Activated CD4-positive, alpha-beta memory T cell treated with anti-CD3 and anti-CD28 coated beads for 36 hours (primary cell): ENCODE measurements around the gene OR51A7. TPM values are rescaled to one million over a fixed set of nuclear protein-coding genes. Genes with fewer than 3 reads are reported as not detected.
"Not testable (repeated sequence)": the region's sequence is repeated elsewhere in the genome, so short reads cannot be mapped to it uniquely, and the experiment has no call there.

Source experiments
- CTCF ChIA-PET: fragments of 350-600 bp; sonication (Branson Sonifier 250); formaldehyde crosslinking; loops from one replicate; lab custom pipeline; 2021; ENCODE audit warnings: antibody characterized with exemption, inconsistent platforms; lab: Charles Lee
- POLR2A ChIA-PET: fragments of 350-600 bp; sonication (Branson Sonifier 250); formaldehyde crosslinking; loops from one replicate; lab custom pipeline; 2021; ENCODE audit warnings: antibody characterized with exemption; lab: Charles Lee
- DNase-seq: peaks from one replicate; pipeline ENCODE4 v3.0.0-alpha.2; 2020
- H3K27ac Mint-ChIP-seq: one replicate; pipeline ENCODE4 v1.8.0; 2021; ENCODE audit warnings: mixed read lengths
- H3K27me3 Mint-ChIP-seq: one replicate; pipeline ENCODE4 v1.8.0; 2021; ENCODE audit warnings: mixed read lengths
- H3K36me3 Mint-ChIP-seq: one replicate; pipeline ENCODE4 v1.8.0; 2021; ENCODE audit warnings: mixed read lengths
- H3K4me1 Mint-ChIP-seq: one replicate; pipeline ENCODE4 v1.8.0; 2021; ENCODE audit warnings: low read depth, mixed read lengths
- H3K4me3 Mint-ChIP-seq: one replicate; pipeline ENCODE4 v1.8.0; 2021; ENCODE audit warnings: mild to moderate bottlenecking, mixed read lengths
- H3K9me3 Mint-ChIP-seq: one replicate; pipeline ENCODE4 v1.8.0; 2021; ENCODE audit warnings: mixed read lengths
- intact Hi-C: fragments of 100-400 bp; cut with micrococcal nuclease; formaldehyde crosslinking; loops from one replicate; pipeline ENCODE4 v1.15.1; 2023
- total RNA-seq, 2 experiments: library from RNA; stranded (reverse); gene quantifications; one replicate each; pipeline ENCODE4 v1.2.3, GENCODE V29; 2021

The OR51A7 gene, protein sequence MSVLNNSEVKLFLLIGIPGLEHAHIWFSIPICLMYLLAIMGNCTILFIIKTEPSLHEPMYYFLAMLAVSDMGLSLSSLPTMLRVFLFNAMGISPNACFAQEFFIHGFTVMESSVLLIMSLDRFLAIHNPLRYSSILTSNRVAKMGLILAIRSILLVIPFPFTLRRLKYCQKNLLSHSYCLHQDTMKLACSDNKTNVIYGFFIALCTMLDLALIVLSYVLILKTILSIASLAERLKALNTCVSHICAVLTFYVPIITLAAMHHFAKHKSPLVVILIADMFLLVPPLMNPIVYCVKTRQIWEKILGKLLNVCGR
- not detected for total RNA-seq

DNA sequence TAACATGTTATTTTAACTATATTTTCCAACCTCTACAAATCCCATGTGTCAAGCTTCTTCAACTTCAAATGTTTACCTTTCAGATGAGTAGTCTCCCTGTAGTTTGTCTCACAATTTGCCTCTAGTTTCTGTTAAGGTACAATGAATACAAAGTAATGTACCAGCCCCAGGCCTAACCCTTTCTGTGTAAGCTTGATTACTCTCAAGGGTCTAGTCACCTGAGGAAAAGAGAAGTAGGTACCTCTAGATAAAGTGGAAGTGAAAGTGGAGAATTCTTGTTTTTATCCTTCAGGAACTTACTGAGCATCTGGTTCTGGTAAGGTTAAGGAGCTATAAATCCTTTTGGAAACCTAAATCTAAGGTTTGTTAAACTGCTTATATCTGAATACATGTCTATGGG lies at the start of gene OR51A7:
Gene OR51A7, plus strand, starts transcription at position 300 of the 400 bp plus-strand sequence. CDS start 3,587 bp downstream, outside the sequence.
- no peaks in the 10 kb centered on the region for H3K9me3 Mint-ChIP-seq
- H3K4me3 Mint-ChIP-seq = no peak within 1 kb of the TSS
- no peaks in the 10 kb centered on the region for H3K36me3 Mint-ChIP-seq
- intact Hi-C loops = no loop called here
- DNase-seq = no peak
- no peak within 1 kb of the TSS for H3K27ac Mint-ChIP-seq
- ChIA-PET POLR2A (no interaction called here), CTCF (no interaction called here)
- no peaks in the 10 kb centered on the region for H3K4me1 Mint-ChIP-seq
- no peaks in the 10 kb centered on the region for H3K27me3 Mint-ChIP-seq

DNA sequence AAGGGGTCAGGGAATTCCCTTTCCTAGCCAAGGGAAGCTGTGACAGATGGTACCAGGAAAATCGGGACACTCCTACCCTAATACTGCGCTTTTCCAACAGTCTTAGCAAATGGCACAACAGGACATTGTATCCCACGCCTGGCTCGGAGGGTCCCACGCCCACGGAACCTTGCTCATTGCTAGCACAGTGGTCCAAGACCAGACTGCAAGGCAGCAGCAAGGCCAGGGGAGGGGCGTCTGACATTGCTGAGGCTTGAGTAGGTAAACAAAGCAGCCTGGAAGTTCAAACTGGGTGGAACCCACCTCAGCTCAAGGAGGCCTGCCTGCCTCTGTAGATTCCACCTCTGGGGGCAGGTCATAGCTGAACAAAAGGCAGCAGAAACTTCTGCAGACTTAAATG lies 49.3 kb upstream of the OR51A7 start:
- DNase-seq, POLR2A ChIA-PET, H3K4me1 Mint-ChIP-seq, H3K27ac Mint-ChIP-seq, intact Hi-C loops, CTCF ChIA-PET, H3K9me3 Mint-ChIP-seq, H3K4me3 Mint-ChIP-seq, H3K36me3 Mint-ChIP-seq, H3K27me3 Mint-ChIP-seq: not testable (repeated sequence)

DNA sequence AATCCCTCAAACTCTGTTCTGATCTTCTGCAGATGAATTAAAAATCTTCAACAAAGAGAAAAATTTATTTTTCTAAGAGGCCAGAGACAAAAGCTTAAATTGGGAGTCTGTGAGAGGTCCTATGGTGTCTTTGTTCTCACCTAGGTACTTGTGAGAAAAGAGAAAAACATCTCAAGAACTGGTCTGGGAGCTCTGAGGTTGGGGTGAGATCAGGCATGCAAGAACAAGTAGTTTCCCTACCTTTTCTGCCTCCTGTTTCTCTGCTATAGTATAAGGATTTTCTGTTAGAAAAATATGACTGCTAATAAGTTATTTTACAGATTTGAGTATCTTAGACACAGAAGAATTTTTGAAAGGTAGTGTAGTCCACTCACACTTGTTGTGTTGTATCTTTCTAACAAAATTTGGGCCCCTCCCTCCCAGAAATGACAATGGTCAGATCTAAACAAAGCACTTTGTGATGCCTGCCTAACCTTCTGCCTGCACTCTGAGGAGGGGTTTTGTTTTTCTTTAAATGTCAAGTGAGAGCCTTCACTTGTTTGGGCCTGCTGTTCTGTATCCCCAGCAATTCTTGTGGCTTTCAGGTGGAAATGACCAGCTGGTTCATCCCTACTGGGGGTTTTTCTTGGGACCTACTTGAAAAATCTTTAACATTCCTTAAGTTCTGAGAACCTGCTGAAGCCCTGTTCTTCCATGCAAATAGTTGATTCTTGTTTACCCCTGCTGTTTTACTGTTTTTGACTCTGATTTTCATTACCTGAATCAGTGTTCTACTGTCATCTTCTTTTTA lies 40.9 kb upstream of the OR51A7 start:
- Mint-ChIP-seq H3K4me1 (no peaks in the 10 kb centered on the region), H3K27me3 (no peaks in the 10 kb centered on the region), H3K36me3 (no peaks in the 10 kb centered on the region), H3K27ac (no peak overlapping the region), H3K4me3 (no peak overlapping the region), H3K9me3 (no peaks in the 10 kb centered on the region)
- no peak for DNase-seq
- ChIA-PET POLR2A (no interaction called here), CTCF (no interaction called here)
- intact Hi-C loops = no loop called here

DNA sequence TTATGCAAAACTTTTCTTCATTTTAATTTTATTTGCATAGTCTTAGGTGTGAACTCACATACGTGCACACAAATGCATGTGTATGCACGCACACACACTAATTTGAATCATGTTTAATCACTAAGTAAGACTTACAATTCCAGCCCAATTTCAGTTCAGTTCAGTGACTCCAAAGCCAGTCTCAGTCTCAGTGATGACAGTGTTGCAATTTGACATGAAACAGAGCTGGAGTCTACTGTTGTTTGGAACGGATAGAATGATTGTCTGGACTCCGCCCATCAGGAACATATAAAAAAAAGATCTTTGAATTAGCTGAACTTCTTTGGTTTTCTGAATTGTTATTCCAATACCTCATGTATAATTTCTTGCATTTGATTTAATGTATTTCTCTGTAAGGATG lies 39.7 kb upstream of the OR51A7 start:
- DNase-seq = no peak
- no peak overlapping the region for H3K4me3 Mint-ChIP-seq
- no peaks in the 10 kb centered on the region for H3K4me1 Mint-ChIP-seq
- POLR2A ChIA-PET = no interaction called here
- H3K9me3 Mint-ChIP-seq = no peaks in the 10 kb centered on the region
- CTCF ChIA-PET = no interaction called here
- no peaks in the 10 kb centered on the region for H3K36me3 Mint-ChIP-seq
- no peak overlapping the region for H3K27ac Mint-ChIP-seq
- no peaks in the 10 kb centered on the region for H3K27me3 Mint-ChIP-seq
- intact Hi-C loops = no loop called here

DNA sequence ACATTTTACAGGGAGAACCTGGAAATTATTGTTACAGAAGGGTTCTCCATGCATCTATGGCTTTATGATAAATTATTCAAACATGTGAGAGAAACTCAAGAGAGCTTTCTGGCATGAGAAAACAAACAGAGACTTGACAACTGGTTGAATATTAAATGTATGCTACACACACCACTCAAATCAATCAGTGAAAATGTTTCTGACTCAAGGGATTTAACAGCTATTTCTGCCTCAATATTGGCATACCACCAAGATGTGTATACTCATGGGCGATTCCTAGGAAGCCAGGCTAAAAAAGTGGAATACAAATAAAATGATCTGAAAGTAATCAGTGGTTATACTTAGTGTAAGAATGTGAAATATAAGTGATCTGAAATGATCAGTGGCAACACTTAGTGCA lies 37.7 kb upstream of the OR51A7 start:
- ChIA-PET POLR2A (interaction anchor here (0.8 kb wide), 1 partner anchor 441 kb away, joined by 3 read pairs; no protein-coding TSS in a partner anchor), CTCF (no interaction called here)
- Mint-ChIP-seq H3K27me3 (no peaks in the 10 kb centered on the region), H3K9me3 (no peaks in the 10 kb centered on the region), H3K27ac (no peak overlapping the region), H3K4me3 (no peak overlapping the region), H3K4me1 (no peaks in the 10 kb centered on the region), H3K36me3 (no peaks in the 10 kb centered on the region)
- DNase-seq = no peak
- intact Hi-C loops = no loop called here

DNA sequence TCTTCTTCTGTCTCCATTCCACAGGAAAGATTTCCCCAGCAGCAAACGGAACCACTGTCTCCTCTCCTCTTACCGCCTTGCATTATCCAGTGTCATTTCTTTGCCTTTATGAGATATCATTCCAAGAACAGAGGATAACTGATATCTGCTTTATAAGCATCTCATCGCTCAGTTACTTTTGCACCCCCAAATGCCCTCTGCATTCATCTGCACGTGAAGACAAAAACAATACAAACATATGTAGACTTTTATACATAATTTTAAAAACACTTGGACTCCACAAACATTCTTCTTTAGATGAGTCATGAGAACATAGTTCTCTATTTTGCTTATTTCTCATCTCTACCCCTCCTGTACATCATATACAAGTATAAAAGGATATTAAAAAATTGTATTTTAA lies 22.4 kb upstream of the OR51A7 start:
- intact Hi-C loops = no loop called here
- DNase-seq = no peak
- Mint-ChIP-seq H3K27ac (no peak overlapping the region), H3K36me3 (no peaks in the 10 kb centered on the region), H3K9me3 (no peaks in the 10 kb centered on the region), H3K27me3 (no peaks in the 10 kb centered on the region), H3K4me1 (no peaks in the 10 kb centered on the region), H3K4me3 (no peak overlapping the region)
- POLR2A ChIA-PET = no interaction called here
- CTCF ChIA-PET = no interaction called here

DNA sequence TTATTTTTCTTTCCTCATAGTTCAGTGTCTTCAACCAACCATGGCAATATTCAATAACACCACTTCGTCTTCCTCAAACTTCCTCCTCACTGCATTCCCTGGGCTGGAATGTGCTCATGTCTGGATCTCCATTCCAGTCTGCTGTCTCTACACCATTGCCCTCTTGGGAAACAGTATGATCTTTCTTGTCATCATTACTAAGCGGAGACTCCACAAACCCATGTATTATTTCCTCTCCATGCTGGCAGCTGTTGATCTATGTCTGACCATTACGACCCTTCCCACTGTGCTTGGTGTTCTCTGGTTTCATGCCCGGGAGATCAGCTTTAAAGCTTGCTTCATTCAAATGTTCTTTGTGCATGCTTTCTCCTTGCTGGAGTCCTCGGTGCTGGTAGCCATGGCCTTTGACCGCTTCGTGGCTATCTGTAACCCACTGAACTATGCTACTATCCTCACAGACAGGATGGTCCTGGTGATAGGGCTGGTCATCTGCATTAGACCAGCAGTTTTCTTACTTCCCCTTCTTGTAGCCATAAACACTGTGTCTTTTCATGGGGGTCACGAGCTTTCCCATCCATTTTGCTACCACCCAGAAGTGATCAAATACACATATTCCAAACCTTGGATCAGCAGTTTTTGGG lies 21.6 kb upstream of the OR51A7 start, which contains the start of gene OR51T1:
Gene OR51T1, plus strand, starts transcription at position 41 of the 641 bp plus-strand sequence. Its CDS starts 0 bp downstream, at position 41.
- no peak for DNase-seq
- POLR2A ChIA-PET = interaction anchor here (0.6 kb wide), 1 partner anchor 227 kb away, joined by 3 read pairs; no protein-coding TSS in a partner anchor
- no peaks in the 10 kb centered on the region for H3K27me3 Mint-ChIP-seq
- no peaks in the 10 kb centered on the region for H3K9me3 Mint-ChIP-seq
- no peaks in the 10 kb centered on the region for H3K36me3 Mint-ChIP-seq
- CTCF ChIA-PET = no interaction called here
- H3K4me3 Mint-ChIP-seq = no peak within 1 kb of the TSS
- no peaks in the 10 kb centered on the region for H3K4me1 Mint-ChIP-seq
- no peak within 1 kb of the TSS for H3K27ac Mint-ChIP-seq
- intact Hi-C loops = no loop called here

DNA sequence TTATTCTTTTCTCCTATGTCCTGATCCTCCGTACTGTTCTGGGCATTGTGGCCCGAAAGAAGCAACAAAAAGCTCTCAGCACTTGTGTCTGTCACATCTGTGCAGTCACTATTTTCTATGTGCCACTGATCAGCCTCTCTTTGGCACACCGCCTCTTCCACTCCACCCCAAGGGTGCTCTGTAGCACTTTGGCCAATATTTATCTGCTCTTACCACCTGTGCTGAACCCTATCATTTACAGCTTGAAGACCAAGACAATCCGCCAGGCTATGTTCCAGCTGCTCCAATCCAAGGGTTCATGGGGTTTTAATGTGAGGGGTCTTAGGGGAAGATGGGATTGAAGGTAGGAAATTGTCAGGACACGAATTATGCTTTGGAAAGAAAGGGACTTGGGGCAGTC lies 21.0 kb upstream of the OR51A7 start:
- Mint-ChIP-seq H3K4me1 (no peaks in the 10 kb centered on the region), H3K36me3 (no peaks in the 10 kb centered on the region), H3K9me3 (no peaks in the 10 kb centered on the region), H3K27me3 (no peaks in the 10 kb centered on the region), H3K4me3 (no peak overlapping the region), H3K27ac (no peak overlapping the region)
- no peak for DNase-seq
- CTCF ChIA-PET = no interaction called here
- intact Hi-C loops = no loop called here
- POLR2A ChIA-PET = interaction anchor here (0.6 kb wide), 1 partner anchor 226 kb away, joined by 3 read pairs; no protein-coding TSS in a partner anchor

- no peak overlapping the region for H3K27ac Mint-ChIP-seq
- no peak overlapping the region for H3K4me3 Mint-ChIP-seq
- DNase-seq = no peak
- no peaks in the 10 kb centered on the region for H3K27me3 Mint-ChIP-seq
- no peaks in the 10 kb centered on the region for H3K36me3 Mint-ChIP-seq
- ChIA-PET CTCF (no interaction called here), POLR2A (no interaction called here)
- no peaks in the 10 kb centered on the region for H3K9me3 Mint-ChIP-seq
- intact Hi-C loops = no loop called here
- no peaks in the 10 kb centered on the region for H3K4me1 Mint-ChIP-seq
Observed at GRCh38 chr11:4884361-4884760, 19.2 kb upstream of the OR51A7 start.

GRCh38 chr11:4886186-4886585 lies 17.4 kb upstream of the OR51A7 start:
- H3K9me3 Mint-ChIP-seq = no peaks in the 10 kb centered on the region

DNA sequence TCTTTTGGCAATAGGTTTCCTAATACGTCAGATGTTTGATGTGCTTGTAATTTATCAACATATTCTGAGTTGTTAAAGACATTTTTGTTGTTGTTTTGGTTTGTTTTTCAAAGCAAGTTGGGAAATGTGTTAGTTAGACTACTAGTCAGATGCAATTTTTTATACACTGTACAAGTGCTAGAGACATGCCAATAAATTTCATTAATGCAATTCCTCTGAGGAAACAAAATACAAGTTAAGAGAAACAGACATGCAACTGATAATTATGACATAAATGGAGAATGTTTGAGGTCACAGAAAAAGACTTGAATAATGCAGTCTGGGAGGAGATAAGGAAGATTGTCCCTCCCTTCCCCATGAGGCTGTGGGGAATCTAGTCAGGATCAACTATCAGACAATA lies 16.0 kb upstream of the OR51A7 start:
- DNase-seq = no peak
- Mint-ChIP-seq H3K9me3 (no peaks in the 10 kb centered on the region), H3K36me3 (no peaks in the 10 kb centered on the region), H3K4me1 (no peaks in the 10 kb centered on the region), H3K27me3 (no peaks in the 10 kb centered on the region), H3K4me3 (no peak overlapping the region), H3K27ac (no peak overlapping the region)
- intact Hi-C loops = no loop called here
- ChIA-PET POLR2A (no interaction called here), CTCF (no interaction called here)

More at GRCh38 chr11:4886186-4886585, 17.4 kb upstream of the OR51A7 start:
- Mint-ChIP-seq H3K36me3 (no peaks in the 10 kb centered on the region), H3K4me3 (no peak overlapping the region), H3K4me1 (no peaks in the 10 kb centered on the region), H3K27ac (no peak overlapping the region), H3K27me3 (no peaks in the 10 kb centered on the region)
- ChIA-PET POLR2A (no interaction called here), CTCF (no interaction called here)
- intact Hi-C loops = no loop called here
- no peak for DNase-seq

DNA sequence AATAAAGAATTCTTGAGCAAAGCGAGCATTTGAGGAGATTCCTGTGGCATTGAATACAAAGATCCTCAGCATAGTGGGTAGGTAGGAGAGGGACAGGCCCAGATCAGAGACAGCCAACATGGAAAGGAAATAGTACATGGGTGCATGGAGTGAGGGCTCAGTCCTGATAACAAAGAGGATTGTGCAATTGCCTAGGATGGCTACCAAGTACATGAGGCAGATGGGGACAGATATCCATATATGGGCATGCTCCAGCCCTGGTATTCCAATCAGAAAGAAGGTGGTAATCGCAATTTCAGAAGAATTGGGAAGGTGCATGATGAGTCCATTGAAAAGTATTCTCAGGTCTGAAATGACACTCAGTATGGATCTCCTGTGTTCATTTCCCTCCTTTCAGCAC lies 13.3 kb upstream of the OR51A7 start:
- Mint-ChIP-seq H3K4me1 (no peaks in the 10 kb centered on the region), H3K27me3 (no peaks in the 10 kb centered on the region), H3K4me3 (no peak overlapping the region), H3K9me3 (no peaks in the 10 kb centered on the region), H3K27ac (no peak overlapping the region), H3K36me3 (no peaks in the 10 kb centered on the region)
- POLR2A ChIA-PET = no interaction called here
- intact Hi-C loops = no loop called here
- DNase-seq = no peak
- CTCF ChIA-PET = no interaction called here
